HepG2 (cell line): ENCODE data around the gene NTN5. TPM values are rescaled to one million over a fixed set of nuclear protein-coding genes. Genes with fewer than 3 reads are reported as not detected.

Source experiments
- GATAD2A ChIP-seq: IDR thresholded peaks from 2 replicates; pipeline ENCODE4 v1.6.1; 2016
- MTF2 ChIP-seq: sonication (generic); formaldehyde crosslinking; IDR thresholded peaks from 2 replicates; pipeline ENCODE4 v1.5.0; 2020; ENCODE audit warnings: missing genetic modification reagents, borderline replicate concordance
- PATZ1 ChIP-seq: sonication (generic); formaldehyde crosslinking; IDR thresholded peaks from 2 replicates; pipeline ENCODE4 v1.4.0; 2020; ENCODE audit warnings: missing genetic modification reagents
- PCBP1 ChIP-seq: fragments of 200-400 bp; formaldehyde crosslinking; IDR thresholded peaks from 2 replicates; pipeline ENCODE4 v1.6.1; 2017; ENCODE audit warnings: mild to moderate bottlenecking, low read depth, low read length, borderline replicate concordance
- PHF20 ChIP-seq: sonication (generic); formaldehyde crosslinking; IDR thresholded peaks from 2 replicates; pipeline ENCODE4 v1.5.0; 2020; ENCODE audit warnings: mild to moderate bottlenecking, missing genetic modification reagents
- PRDM10 ChIP-seq: sonication (generic); formaldehyde crosslinking; IDR thresholded peaks from 2 replicates; pipeline ENCODE4 v1.4.0; 2020; ENCODE audit warnings: low read depth, missing genetic modification reagents
- WIZ ChIP-seq: sonication (generic); formaldehyde crosslinking; IDR thresholded peaks from 2 replicates; pipeline ENCODE4 v1.5.1; 2020; ENCODE audit warnings: mild to moderate bottlenecking, missing genetic modification reagents
- ZBTB7A ChIP-seq: sonication (generic); formaldehyde crosslinking; IDR thresholded peaks from 2 replicates; pipeline ENCODE4 v1.8.0; 2022; ENCODE audit warnings: mild to moderate bottlenecking, missing genetic modification reagents
- ZFP41 ChIP-seq: sonication (generic); formaldehyde crosslinking; IDR thresholded peaks from 2 replicates; pipeline ENCODE4 v1.4.0; 2020; ENCODE audit warnings: mild to moderate bottlenecking, missing genetic modification reagents, borderline replicate concordance
- ZNF101 ChIP-seq: sonication (generic); formaldehyde crosslinking; IDR thresholded peaks from 2 replicates; pipeline ENCODE4 v1.4.0; 2020; ENCODE audit warnings: mild to moderate bottlenecking, low read depth, missing genetic modification reagents, borderline replicate concordance
- ZNF451 ChIP-seq: sonication (generic); formaldehyde crosslinking; IDR thresholded peaks from 2 replicates; pipeline ENCODE4 v1.5.0; 2020; ENCODE audit warnings: mild to moderate bottlenecking, missing genetic modification reagents
- ZNF572 ChIP-seq: sonication (generic); formaldehyde crosslinking; IDR thresholded peaks from 2 replicates; pipeline ENCODE4 v1.5.1; 2020; ENCODE audit warnings: mild to moderate bottlenecking, missing genetic modification reagents
- ZNF619 ChIP-seq: sonication (generic); formaldehyde crosslinking; IDR thresholded peaks from 2 replicates; pipeline ENCODE4 v1.4.0; 2020; ENCODE audit warnings: mild to moderate bottlenecking, missing genetic modification reagents
- ZNF816 ChIP-seq: sonication (generic); formaldehyde crosslinking; IDR thresholded peaks from 2 replicates; pipeline ENCODE4 v1.8.0; 2022; ENCODE audit warnings: missing genetic modification reagents, mild to moderate bottlenecking, borderline replicate concordance
- polyA plus RNA-seq, 8 experiments: library from polyadenylated mRNA; depleted of rRNA in 3 of 8; stranded (reverse) in 7 of 8; unstranded in 1 of 8; fragments of >200 nt; fragmentation: Illumina TruSeq in 4 of 8; extraction: Trizol in 4 of 8; gene quantifications; 2 replicates each; pipeline versions ENCODE4 v1.2.1 to v1.2.3, GENCODE V29; 2011 to 2016; ENCODE audit warnings: low read depth in 4 of 8, missing spikeins in 1 of 8, mixed read lengths in 1 of 8; ENCODE audit not compliant: insufficient read depth in 1 of 8
- total RNA-seq, 5 experiments: library from RNA; depleted of rRNA; stranded (reverse); fragments of >200 nt; fragmentation: Illumina TruSeq; extraction: Trizol; gene quantifications; 2 replicates each; pipeline ENCODE4 v1.2.3, GENCODE V29; 2016; ENCODE audit warnings: low read depth in 1 of 5
- TF ChIP-seq, protein P1 (sequence below), 2 experiments: IDR thresholded peaks; 2 replicates each; pipeline ENCODE4 v1.6.1; 2011 to 2012; ENCODE audit warnings: low read length in 2 of 2, borderline replicate concordance in 1 of 2, low read depth in 1 of 2, mild to moderate bottlenecking in 1 of 2, moderate library complexity in 1 of 2
- TF ChIP-seq, protein P2 (sequence below): sonication (generic); formaldehyde crosslinking; IDR thresholded peaks from 2 replicates; pipeline ENCODE4 v1.4.0; 2020; ENCODE audit warnings: mild to moderate bottlenecking, missing genetic modification reagents
- TF ChIP-seq, protein P3 (sequence below): sonication (generic); formaldehyde crosslinking; IDR thresholded peaks from 2 replicates; pipeline ENCODE4 v1.9.0; 2022; ENCODE audit warnings: missing genetic modification reagents, mild to moderate bottlenecking, borderline replicate concordance

NTN5 gene
- total and polyA plus RNA-seq, 2 of the 13 experiments (the other 11 are each of a cell fraction or from before 2014, with no cell fraction given), result 0.05 TPM; not detected in 1

GRCh38 chr19:48715681-48716171, 42.9 kb upstream of the NTN5 start (continued):
- TF ChIP-seq, protein P1, sequence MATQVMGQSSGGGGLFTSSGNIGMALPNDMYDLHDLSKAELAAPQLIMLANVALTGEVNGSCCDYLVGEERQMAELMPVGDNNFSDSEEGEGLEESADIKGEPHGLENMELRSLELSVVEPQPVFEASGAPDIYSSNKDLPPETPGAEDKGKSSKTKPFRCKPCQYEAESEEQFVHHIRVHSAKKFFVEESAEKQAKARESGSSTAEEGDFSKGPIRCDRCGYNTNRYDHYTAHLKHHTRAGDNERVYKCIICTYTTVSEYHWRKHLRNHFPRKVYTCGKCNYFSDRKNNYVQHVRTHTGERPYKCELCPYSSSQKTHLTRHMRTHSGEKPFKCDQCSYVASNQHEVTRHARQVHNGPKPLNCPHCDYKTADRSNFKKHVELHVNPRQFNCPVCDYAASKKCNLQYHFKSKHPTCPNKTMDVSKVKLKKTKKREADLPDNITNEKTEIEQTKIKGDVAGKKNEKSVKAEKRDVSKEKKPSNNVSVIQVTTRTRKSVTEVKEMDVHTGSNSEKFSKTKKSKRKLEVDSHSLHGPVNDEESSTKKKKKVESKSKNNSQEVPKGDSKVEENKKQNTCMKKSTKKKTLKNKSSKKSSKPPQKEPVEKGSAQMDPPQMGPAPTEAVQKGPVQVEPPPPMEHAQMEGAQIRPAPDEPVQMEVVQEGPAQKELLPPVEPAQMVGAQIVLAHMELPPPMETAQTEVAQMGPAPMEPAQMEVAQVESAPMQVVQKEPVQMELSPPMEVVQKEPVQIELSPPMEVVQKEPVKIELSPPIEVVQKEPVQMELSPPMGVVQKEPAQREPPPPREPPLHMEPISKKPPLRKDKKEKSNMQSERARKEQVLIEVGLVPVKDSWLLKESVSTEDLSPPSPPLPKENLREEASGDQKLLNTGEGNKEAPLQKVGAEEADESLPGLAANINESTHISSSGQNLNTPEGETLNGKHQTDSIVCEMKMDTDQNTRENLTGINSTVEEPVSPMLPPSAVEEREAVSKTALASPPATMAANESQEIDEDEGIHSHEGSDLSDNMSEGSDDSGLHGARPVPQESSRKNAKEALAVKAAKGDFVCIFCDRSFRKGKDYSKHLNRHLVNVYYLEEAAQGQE (IDR thresholded peaks at IDR 0.05; ENCODE audit: borderline replicate concordance in 1 of 2, low read depth in 1 of 2, low read length in 2 of 2), result no peak
- 0 out of 2 replicates have a peak, but pooled peaks have one; percentile 18 for TF ChIP-seq ZBTB7A (CRISPR knock-in tag)
- TF ChIP-seq GATAD2A (CRISPR knock-in tag), result no peak
- TF ChIP-seq WIZ (CRISPR knock-in tag), result peak; percentile 37; the same call in 1 of the 2 replicates
- TF ChIP-seq ZFP41 (CRISPR knock-in tag), result no peak
- no peak for TF ChIP-seq ZNF816 (CRISPR knock-in tag)
- TF ChIP-seq MTF2 (CRISPR knock-in tag), result no peak
- TF ChIP-seq ZNF572 (CRISPR knock-in tag), result no peak
- TF ChIP-seq ZNF101, result no peak
- TF ChIP-seq PATZ1, result 0 out of 2 replicates have a peak, but pooled peaks have one; percentile 6
- TF ChIP-seq, protein P2, sequence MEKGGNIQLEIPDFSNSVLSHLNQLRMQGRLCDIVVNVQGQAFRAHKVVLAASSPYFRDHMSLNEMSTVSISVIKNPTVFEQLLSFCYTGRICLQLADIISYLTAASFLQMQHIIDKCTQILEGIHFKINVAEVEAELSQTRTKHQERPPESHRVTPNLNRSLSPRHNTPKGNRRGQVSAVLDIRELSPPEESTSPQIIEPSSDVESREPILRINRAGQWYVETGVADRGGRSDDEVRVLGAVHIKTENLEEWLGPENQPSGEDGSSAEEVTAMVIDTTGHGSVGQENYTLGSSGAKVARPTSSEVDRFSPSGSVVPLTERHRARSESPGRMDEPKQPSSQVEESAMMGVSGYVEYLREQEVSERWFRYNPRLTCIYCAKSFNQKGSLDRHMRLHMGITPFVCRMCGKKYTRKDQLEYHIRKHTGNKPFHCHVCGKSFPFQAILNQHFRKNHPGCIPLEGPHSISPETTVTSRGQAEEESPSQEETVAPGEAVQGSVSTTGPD (CRISPR knock-in tag), result no peak
- no peak for TF ChIP-seq PCBP1
- TF ChIP-seq, protein P3, sequence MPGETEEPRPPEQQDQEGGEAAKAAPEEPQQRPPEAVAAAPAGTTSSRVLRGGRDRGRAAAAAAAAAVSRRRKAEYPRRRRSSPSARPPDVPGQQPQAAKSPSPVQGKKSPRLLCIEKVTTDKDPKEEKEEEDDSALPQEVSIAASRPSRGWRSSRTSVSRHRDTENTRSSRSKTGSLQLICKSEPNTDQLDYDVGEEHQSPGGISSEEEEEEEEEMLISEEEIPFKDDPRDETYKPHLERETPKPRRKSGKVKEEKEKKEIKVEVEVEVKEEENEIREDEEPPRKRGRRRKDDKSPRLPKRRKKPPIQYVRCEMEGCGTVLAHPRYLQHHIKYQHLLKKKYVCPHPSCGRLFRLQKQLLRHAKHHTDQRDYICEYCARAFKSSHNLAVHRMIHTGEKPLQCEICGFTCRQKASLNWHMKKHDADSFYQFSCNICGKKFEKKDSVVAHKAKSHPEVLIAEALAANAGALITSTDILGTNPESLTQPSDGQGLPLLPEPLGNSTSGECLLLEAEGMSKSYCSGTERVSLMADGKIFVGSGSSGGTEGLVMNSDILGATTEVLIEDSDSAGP, result peak; percentile 18; the same call in 1 of the 2 replicates
- TF ChIP-seq ZNF451, result 0 out of 2 replicates have a peak, but pooled peaks have one; percentile 6
- TF ChIP-seq ZNF619 (CRISPR knock-in tag), result no peak
- TF ChIP-seq PRDM10 (CRISPR knock-in tag), result no peak
- no peak for TF ChIP-seq PHF20 (CRISPR knock-in tag)
